PFSK-1 (cell line): ENCODE data around the gene MSI2.

Experiments used
- FOXP2 ChIP-seq: optimal IDR thresholded peaks from 2 replicates; pipeline ENCODE3; 2011; ENCODE audit warnings: borderline replicate concordance, control low read depth, inconsistent platforms; ENCODE audit not compliant: insufficient read depth; ENCODE audit errors: extremely low read length, extremely low read depth
- POLR2AphosphoS5 ChIP-seq: IDR thresholded peaks from 2 replicates; pipeline ENCODE4 v1.6.1; 2012; ENCODE audit warnings: low read depth, mild to moderate bottlenecking, control low read depth, low read length, moderate library complexity
- SIN3A ChIP-seq: IDR thresholded peaks from 2 replicates; pipeline ENCODE4 v1.6.1; 2012; ENCODE audit warnings: mild to moderate bottlenecking, low read length, moderate library complexity, borderline replicate concordance; ENCODE audit not compliant: insufficient read depth
- TAF1 ChIP-seq: IDR thresholded peaks from 2 replicates; pipeline ENCODE4 v1.6.1; 2012; ENCODE audit warnings: low read length, control low read depth, borderline replicate concordance; ENCODE audit not compliant: insufficient read depth
- TF ChIP-seq, protein P1 (sequence below), 2 experiments: IDR thresholded peaks; 2 replicates each; pipeline versions ENCODE4 v1.6.1 to v1.8.0; 2011 to 2012; ENCODE audit warnings: low read depth in 2 of 2, low read length in 2 of 2, control low read depth in 1 of 2, inconsistent platforms in 1 of 2, mild to moderate bottlenecking in 1 of 2, moderate library complexity in 1 of 2; ENCODE audit not compliant: insufficient read depth in 1 of 2

The MSI2 gene

GRCh38 chr17:57678393-57678792 lies 422.1 kb downstream of the MSI2 start:
- no peak for TF ChIP-seq FOXP2
- no peak for TF ChIP-seq POLR2AphosphoS5
- TF ChIP-seq, protein P1, sequence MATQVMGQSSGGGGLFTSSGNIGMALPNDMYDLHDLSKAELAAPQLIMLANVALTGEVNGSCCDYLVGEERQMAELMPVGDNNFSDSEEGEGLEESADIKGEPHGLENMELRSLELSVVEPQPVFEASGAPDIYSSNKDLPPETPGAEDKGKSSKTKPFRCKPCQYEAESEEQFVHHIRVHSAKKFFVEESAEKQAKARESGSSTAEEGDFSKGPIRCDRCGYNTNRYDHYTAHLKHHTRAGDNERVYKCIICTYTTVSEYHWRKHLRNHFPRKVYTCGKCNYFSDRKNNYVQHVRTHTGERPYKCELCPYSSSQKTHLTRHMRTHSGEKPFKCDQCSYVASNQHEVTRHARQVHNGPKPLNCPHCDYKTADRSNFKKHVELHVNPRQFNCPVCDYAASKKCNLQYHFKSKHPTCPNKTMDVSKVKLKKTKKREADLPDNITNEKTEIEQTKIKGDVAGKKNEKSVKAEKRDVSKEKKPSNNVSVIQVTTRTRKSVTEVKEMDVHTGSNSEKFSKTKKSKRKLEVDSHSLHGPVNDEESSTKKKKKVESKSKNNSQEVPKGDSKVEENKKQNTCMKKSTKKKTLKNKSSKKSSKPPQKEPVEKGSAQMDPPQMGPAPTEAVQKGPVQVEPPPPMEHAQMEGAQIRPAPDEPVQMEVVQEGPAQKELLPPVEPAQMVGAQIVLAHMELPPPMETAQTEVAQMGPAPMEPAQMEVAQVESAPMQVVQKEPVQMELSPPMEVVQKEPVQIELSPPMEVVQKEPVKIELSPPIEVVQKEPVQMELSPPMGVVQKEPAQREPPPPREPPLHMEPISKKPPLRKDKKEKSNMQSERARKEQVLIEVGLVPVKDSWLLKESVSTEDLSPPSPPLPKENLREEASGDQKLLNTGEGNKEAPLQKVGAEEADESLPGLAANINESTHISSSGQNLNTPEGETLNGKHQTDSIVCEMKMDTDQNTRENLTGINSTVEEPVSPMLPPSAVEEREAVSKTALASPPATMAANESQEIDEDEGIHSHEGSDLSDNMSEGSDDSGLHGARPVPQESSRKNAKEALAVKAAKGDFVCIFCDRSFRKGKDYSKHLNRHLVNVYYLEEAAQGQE (IDR thresholded peaks at IDR 0.05; ENCODE audit: insufficient read depth in 1 of 2, low read depth in 2 of 2, low read length in 2 of 2) = no peak
- TF ChIP-seq TAF1 = no peak
- TF ChIP-seq SIN3A = no peak

GRCh38 chr17:57679356-57679755 lies 423.0 kb downstream of the MSI2 start:
- TF ChIP-seq SIN3A (no peak), TAF1 (no peak), FOXP2 (no peak), POLR2AphosphoS5 (no peak)
- TF ChIP-seq, protein P1 (IDR thresholded peaks at IDR 0.05; ENCODE audit: insufficient read depth in 1 of 2, low read depth in 2 of 2, low read length in 2 of 2) = no peak

DNA sequence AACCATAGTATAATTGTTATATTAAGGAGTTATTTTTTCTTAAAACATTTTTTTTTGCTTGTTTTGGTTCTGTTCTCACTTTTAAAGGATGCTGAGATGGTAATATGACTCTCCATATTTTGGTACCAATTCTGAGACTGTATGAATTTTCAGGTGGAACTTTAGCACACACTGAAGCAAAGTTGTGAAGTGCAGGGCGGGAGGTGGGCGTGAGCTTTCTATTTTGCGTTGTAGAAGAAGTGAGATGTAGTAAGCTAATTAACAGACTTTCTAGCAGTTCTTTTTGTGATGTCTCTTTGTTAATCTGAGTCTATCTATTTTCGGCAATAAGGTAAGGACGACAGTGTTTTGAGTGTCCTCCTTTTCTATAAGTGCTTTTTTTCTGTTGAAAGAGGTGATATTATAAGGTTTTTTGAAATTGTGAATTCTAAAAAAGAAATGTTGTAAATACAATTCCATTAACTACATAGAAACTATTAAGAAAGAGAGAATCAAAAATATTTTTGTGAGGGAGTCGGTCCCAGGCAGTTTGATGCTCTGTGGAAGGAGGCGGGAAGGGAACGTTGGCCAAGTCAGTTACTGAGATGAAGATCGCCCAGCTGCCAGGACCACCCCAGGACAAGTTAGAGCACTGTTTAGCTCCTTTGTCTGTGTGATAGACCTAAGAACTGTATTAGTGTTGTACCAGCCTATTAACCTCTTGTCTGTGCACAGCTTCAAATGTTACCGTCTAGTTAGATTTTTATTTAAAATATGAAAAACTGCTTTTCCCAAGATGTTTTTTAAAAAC lies 423.8 kb downstream of the MSI2 start:
- TF ChIP-seq, protein P1 (IDR thresholded peaks at IDR 0.05; ENCODE audit: insufficient read depth in 1 of 2, low read depth in 2 of 2, low read length in 2 of 2) = no peak
- TF ChIP-seq SIN3A (no peak), FOXP2 (no peak), TAF1 (no peak), POLR2AphosphoS5 (no peak)

GRCh38 chr17:57682701-57683100 lies 426.4 kb downstream of the MSI2 start:
- TF ChIP-seq TAF1 = no peak
- TF ChIP-seq, protein P1 (IDR thresholded peaks at IDR 0.05; ENCODE audit: insufficient read depth in 1 of 2, low read depth in 2 of 2, low read length in 2 of 2) = no peak
- TF ChIP-seq SIN3A = no peak
- no peak for TF ChIP-seq FOXP2
- TF ChIP-seq POLR2AphosphoS5 = no peak
